ENCODE measurements around the gene PRDM5.

The PRDM5 gene

GRCh38 chr4:120864969-120865368 lies 57.6 kb downstream of the PRDM5 start:
- no peak for TF ChIP-seq CTCF (IDR thresholded peaks at IDR 0.05; ENCODE audit: unreplicated experiment in 3 of 3)
- no peak overlapping the region for H3K4me3 Mint-ChIP-seq
- no peaks in the 10 kb centered on the region for H3K27me3 Mint-ChIP-seq (ENCODE audit: low read depth)
- H3K36me3 Mint-ChIP-seq (ENCODE audit: low read depth) = no peaks in the 10 kb centered on the region
- H3K27ac Mint-ChIP-seq = no peak overlapping the region
- no peaks in the 10 kb centered on the region for H3K9me3 Mint-ChIP-seq
- peaks cover 4% of the 10 kb centered on the region for H3K4me1 Mint-ChIP-seq

- no peaks in the 10 kb centered on the region for H3K36me3 Mint-ChIP-seq (ENCODE audit: low read depth)
- peak overlapping the region in 1 of 3 experiments; percentile 22 for H3K27ac Mint-ChIP-seq
- H3K9me3 Mint-ChIP-seq = no peaks in the 10 kb centered on the region
- no peak for TF ChIP-seq CTCF (IDR thresholded peaks at IDR 0.05; ENCODE audit: unreplicated experiment in 3 of 3)
- no peaks in the 10 kb centered on the region for H3K4me1 Mint-ChIP-seq
- H3K27me3 Mint-ChIP-seq (ENCODE audit: low read depth) = no peaks in the 10 kb centered on the region
- H3K4me3 Mint-ChIP-seq = no peak overlapping the region
Observed at GRCh38 chr4:120862432-120862831, 60.1 kb downstream of the PRDM5 start.

GRCh38 chr4:120861852-120862251 lies 60.7 kb downstream of the PRDM5 start:
- no peaks in the 10 kb centered on the region for H3K27me3 Mint-ChIP-seq (ENCODE audit: low read depth)
- H3K27ac Mint-ChIP-seq = peak overlapping the region in 1 of 3 experiments; percentile 22

GRCh38 chr4:120858776-120859175 lies 63.8 kb downstream of the PRDM5 start:
- no peak for TF ChIP-seq CTCF (IDR thresholded peaks at IDR 0.05; ENCODE audit: unreplicated experiment in 3 of 3)
- no peaks in the 10 kb centered on the region for H3K9me3 Mint-ChIP-seq

More at GRCh38 chr4:120861852-120862251, 60.7 kb downstream of the PRDM5 start:
- TF ChIP-seq CTCF (IDR thresholded peaks at IDR 0.05; ENCODE audit: unreplicated experiment in 3 of 3) = no peak
- Mint-ChIP-seq H3K36me3 (ENCODE audit: low read depth) (no peaks in the 10 kb centered on the region), H3K4me3 (no peak overlapping the region), H3K9me3 (no peaks in the 10 kb centered on the region), H3K4me1 (no peaks in the 10 kb centered on the region)

GRCh38 chr4:120857312-120857711 lies 65.2 kb downstream of the PRDM5 start:
- Mint-ChIP-seq H3K4me1 (peaks cover 26% of the 10 kb centered on the region), H3K4me3 (no peak overlapping the region), H3K9me3 (no peaks in the 10 kb centered on the region), H3K36me3 (ENCODE audit: low read depth) (no peaks in the 10 kb centered on the region), H3K27ac (no peak overlapping the region), H3K27me3 (ENCODE audit: low read depth) (no peaks in the 10 kb centered on the region)
- TF ChIP-seq CTCF (IDR thresholded peaks at IDR 0.05; ENCODE audit: unreplicated experiment in 3 of 3) = no peak

More at GRCh38 chr4:120858776-120859175, 63.8 kb downstream of the PRDM5 start:
- Mint-ChIP-seq H3K4me1 (peaks cover 15% of the 10 kb centered on the region), H3K36me3 (ENCODE audit: low read depth) (no peaks in the 10 kb centered on the region), H3K4me3 (no peak overlapping the region), H3K27ac (no peak overlapping the region), H3K27me3 (ENCODE audit: low read depth) (no peaks in the 10 kb centered on the region)

- Mint-ChIP-seq H3K9me3 (no peaks in the 10 kb centered on the region), H3K27me3 (ENCODE audit: low read depth) (no peaks in the 10 kb centered on the region), H3K4me3 (no peak overlapping the region), H3K36me3 (ENCODE audit: low read depth) (peaks cover 6% of the 10 kb centered on the region), H3K27ac (peak overlapping the region in 1 of 3 experiments; percentile 28), H3K4me1 (peaks cover 26% of the 10 kb centered on the region)
- no peak for TF ChIP-seq CTCF (IDR thresholded peaks at IDR 0.05; ENCODE audit: unreplicated experiment in 3 of 3)
Observed at GRCh38 chr4:120856294-120856693, 66.2 kb downstream of the PRDM5 start.

All from nephron (organoid).